Lower lobe of right lung (tissue), 2 donors: ENCODE measurements around the gene STXBP5L. TPM values are rescaled to one million over a fixed set of nuclear protein-coding genes. Genes with fewer than 3 reads are reported as not detected.
"Not testable (repeated sequence)": the region's sequence is repeated elsewhere in the genome, so short reads cannot be mapped to it uniquely, and the experiment has no call there.

ENCODE experiments used
- ATAC-seq, 2 donors: fragments of 200-7000 bp; cut with Tn5 transposase; one replicate each; pipeline ENCODE4 v1.9.1; 2020 to 2022; ENCODE audit warnings: mild to moderate bottlenecking in 2 of 2, moderate library complexity in 2 of 2
- DNase-seq: peaks from one replicate; pipeline ENCODE4 v3.0.0-alpha.2; 2020
- H3K27ac ChIP-seq: fragments of 200-600 bp; one replicate; pipeline ENCODE4 v1.8.0; 2022
- H3K27me3 ChIP-seq: fragments of 200-600 bp; one replicate; pipeline ENCODE4 v1.8.0; 2022; ENCODE audit warnings: low read depth
- H3K36me3 ChIP-seq: fragments of 200-600 bp; one replicate; pipeline ENCODE4 v1.8.0; 2022; ENCODE audit warnings: mild to moderate bottlenecking
- H3K4me1 ChIP-seq: fragments of 200-600 bp; one replicate; pipeline ENCODE4 v1.8.0; 2022
- H3K4me3 ChIP-seq: fragments of 200-600 bp; one replicate; pipeline ENCODE4 v1.8.0; 2022; ENCODE audit warnings: mild to moderate bottlenecking
- H3K9me3 ChIP-seq: fragments of 200-600 bp; one replicate; pipeline ENCODE4 v1.8.0; 2022
- intact Hi-C: fragments of 100-400 bp; cut with DNase I; formaldehyde crosslinking; loops from one replicate; pipeline ENCODE4 v1.11.0; 2022
- total RNA-seq: library from RNA; stranded (reverse); fragmentation: NEBNext Ultra II Directional; extraction: Animal tissue kit (Norgen Biotek cat#: 25700); gene quantifications from one replicate; pipeline ENCODE4 v1.2.1, GENCODE V29; 2021
- TF ChIP-seq, protein P1 (sequence below): fragments of 200-600 bp; IDR thresholded peaks from one replicate; pipeline ENCODE4 v1.8.0; 2022; ENCODE audit warnings: antibody characterized with exemption, mild to moderate bottlenecking
- donor health status: DM: no; HTN: yes; CAD: no; lungs with severe emphysema.

STXBP5L gene
- total RNA-seq, 1 donor from 2014 or later, result not detected

DNA sequence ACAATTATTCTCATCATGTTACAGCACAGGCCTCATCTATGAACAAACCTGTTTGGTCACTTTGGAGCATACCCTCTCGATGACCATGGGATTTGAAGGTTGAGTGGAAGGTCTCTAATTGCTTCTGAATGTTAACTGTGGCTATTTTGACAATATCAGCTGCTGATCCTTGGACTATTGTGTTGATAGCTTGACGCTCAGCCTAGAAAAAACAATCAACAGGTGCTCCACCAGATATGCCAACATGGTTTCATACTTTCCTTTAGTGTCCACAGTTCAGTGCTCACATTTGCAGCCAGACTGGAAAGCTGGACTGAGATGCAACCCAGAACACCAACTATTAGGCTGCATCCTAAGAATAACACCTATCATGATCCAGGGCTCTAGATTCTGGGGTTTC, 528.1 kb downstream of the STXBP5L start:
- Histone ChIP-seq H3K27me3 (no peaks in the 10 kb centered on the region), H3K9me3 (no peaks in the 10 kb centered on the region), H3K36me3 (no peaks in the 10 kb centered on the region), H3K27ac (no peak overlapping the region), H3K4me3 (no peak overlapping the region), H3K4me1 (no peaks in the 10 kb centered on the region)
- DNase-seq (no peak), ATAC-seq (no peak)
- intact Hi-C loops, result no loop called here
- TF ChIP-seq, protein P1, sequence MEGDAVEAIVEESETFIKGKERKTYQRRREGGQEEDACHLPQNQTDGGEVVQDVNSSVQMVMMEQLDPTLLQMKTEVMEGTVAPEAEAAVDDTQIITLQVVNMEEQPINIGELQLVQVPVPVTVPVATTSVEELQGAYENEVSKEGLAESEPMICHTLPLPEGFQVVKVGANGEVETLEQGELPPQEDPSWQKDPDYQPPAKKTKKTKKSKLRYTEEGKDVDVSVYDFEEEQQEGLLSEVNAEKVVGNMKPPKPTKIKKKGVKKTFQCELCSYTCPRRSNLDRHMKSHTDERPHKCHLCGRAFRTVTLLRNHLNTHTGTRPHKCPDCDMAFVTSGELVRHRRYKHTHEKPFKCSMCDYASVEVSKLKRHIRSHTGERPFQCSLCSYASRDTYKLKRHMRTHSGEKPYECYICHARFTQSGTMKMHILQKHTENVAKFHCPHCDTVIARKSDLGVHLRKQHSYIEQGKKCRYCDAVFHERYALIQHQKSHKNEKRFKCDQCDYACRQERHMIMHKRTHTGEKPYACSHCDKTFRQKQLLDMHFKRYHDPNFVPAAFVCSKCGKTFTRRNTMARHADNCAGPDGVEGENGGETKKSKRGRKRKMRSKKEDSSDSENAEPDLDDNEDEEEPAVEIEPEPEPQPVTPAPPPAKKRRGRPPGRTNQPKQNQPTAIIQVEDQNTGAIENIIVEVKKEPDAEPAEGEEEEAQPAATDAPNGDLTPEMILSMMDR, result no peak

DNA sequence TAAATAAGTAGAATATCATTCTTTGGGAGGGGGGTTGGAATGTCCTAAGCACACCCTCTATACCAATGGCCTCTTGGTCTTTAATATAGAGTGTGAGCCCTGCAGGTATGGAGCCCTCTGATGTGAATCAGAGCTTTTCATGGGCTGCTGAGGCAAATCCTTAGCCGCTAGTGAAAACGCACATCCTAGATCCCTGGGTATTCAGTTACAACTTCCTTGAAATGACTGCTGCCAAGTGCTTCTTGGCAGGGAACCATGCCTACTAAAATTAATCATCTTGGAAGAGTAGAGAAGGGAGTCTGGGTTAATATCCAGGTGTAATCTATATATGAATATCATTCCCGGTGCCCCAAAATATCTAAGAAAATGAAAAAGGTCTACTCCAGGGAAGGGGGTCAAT, 528.6 kb downstream of the STXBP5L start:
- DNase-seq (no peak), ATAC-seq (no peak)
- intact Hi-C loops, result no loop called here
- TF ChIP-seq, protein P1, result no peak
- Histone ChIP-seq H3K36me3 (no peaks in the 10 kb centered on the region), H3K27ac (no peak overlapping the region), H3K4me1 (no peaks in the 10 kb centered on the region), H3K27me3 (no peaks in the 10 kb centered on the region), H3K9me3 (no peaks in the 10 kb centered on the region), H3K4me3 (no peak overlapping the region)

DNA sequence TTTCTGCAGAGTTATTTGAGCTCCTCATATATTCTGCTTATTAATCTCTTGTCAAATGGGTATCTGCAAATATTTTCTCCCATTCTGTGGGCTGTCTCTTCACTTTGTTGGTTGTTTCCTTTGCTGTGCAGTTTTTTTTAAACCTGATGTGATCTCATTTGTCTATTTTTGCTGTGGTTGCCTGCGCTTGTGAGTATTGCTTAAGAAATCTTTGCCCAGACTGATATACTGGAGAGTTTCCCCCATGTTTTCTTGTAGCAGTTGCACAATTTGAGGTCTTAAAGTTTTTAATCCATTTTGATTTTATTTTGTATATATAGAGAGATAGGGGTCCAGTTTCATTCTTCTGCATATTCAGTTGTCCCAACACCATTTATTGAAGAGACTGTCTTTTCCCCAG, 535.5 kb downstream of the STXBP5L start:
- Histone ChIP-seq H3K27me3 (no peaks in the 10 kb centered on the region), H3K4me1 (no peaks in the 10 kb centered on the region), H3K27ac (no peak overlapping the region), H3K4me3 (no peak overlapping the region), H3K9me3 (no peaks in the 10 kb centered on the region), H3K36me3 (no peaks in the 10 kb centered on the region)
- ATAC-seq (no peak), DNase-seq (no peak)
- intact Hi-C loops, result no loop called here
- TF ChIP-seq, protein P1, result no peak

DNA sequence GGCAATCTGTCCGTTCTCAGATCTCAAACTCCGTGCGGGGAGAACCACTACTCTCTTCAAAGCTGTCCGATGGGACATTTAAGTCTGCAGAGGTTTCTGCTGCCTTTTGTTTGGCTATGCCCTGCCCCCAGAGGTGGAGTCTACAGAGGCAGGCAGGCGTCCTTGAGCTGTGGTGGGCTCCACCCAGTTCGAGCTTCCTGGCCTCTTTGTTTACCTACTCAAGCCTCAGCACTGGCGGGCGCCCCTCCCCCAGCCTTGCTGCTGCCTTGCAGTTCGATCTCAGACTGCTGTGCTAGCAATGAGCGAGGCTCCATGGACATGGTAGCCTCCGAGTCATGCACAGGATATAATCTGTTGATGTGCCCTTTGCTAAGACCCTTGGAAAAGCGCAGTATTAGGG, 543.7 kb downstream of the STXBP5L start:
- H3K27me3 ChIP-seq, DNase-seq, H3K36me3 ChIP-seq, ATAC-seq, H3K9me3 ChIP-seq, H3K4me3 ChIP-seq, intact Hi-C loops, H3K27ac ChIP-seq, H3K4me1 ChIP-seq: not testable (repeated sequence)

DNA sequence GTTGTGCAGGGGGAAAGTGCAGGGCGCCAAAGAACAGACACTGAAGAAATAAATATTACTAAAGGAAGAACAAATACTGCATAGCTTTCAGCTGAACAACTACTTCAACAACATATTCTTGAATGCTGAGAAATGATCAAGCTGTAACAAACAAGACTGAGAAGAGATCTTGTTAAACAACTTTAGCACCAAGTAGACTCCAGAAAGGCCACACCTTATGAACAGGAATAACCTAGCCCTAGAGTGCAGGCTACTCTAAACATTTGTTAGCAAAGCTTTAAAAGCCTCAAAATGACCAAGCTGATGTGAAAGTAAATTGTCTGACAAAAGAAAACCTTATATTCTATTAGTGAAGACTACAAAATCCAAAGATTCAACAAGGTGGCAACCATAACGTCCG, 554.6 kb downstream of the STXBP5L start:
- Histone ChIP-seq H3K4me3 (no peak overlapping the region), H3K9me3 (no peaks in the 10 kb centered on the region), H3K4me1 (no peaks in the 10 kb centered on the region), H3K27ac (no peak overlapping the region), H3K27me3 (no peaks in the 10 kb centered on the region), H3K36me3 (no peaks in the 10 kb centered on the region)
- TF ChIP-seq, protein P1, result no peak
- DNase-seq (no peak), ATAC-seq (peak in 1 of 2 donors; percentile 61)
- intact Hi-C loops, result no loop called here

DNA sequence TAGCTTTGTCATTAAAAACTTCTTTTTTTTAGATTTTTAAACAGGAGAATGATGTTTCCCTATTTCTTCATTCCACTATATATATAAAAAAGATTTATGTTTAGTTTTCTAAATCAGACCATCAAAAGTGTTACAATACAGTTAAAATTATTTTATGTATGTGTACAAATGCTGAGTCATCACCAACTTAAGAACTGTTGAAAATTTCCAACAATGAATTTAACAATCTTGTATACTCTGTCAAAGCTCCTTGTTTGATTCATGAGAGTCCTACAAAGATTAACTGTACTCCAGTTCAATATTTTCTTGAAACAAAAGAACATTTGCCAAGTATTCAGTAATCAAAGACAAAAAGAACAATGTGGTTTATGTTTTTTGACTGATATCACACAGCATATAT, 555.7 kb downstream of the STXBP5L start:
- Histone ChIP-seq H3K9me3 (no peaks in the 10 kb centered on the region), H3K36me3 (no peaks in the 10 kb centered on the region), H3K4me3 (no peak overlapping the region), H3K27ac (no peak overlapping the region), H3K4me1 (no peaks in the 10 kb centered on the region), H3K27me3 (no peaks in the 10 kb centered on the region)
- TF ChIP-seq, protein P1, result no peak
- intact Hi-C loops, result no loop called here
- no peak for ATAC-seq
- DNase-seq, result no peak
